ENCODE data around the gene AFAP1L2.

The AFAP1L2 gene

DNA sequence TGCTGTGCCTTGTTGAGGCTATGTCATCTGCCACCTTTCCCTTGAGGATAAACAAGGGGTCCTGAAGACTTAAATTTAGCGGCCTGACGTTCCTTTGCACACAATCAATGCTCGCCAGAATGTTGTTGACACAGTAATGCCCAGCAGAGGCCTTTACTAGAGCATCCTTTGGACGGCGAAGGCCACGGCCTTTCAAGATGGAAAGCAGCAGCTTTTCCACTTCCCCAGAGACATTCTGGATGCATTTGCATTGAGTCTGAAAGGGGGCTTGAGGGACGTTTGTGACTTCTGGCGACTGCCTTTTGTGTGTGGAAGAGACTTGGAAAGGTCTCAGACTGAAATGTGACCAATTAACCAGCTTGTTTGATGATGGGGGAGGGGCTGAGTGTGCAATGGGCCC, 112.8 kb downstream of the AFAP1L2 start:
- WGBS (ENCODE audit: insufficient coverage, insufficient read length): no CpG with 5 or more reads among the region's 8 CpGs
- no peak for DNase-seq (ENCODE audit: low read depth, low spot score)
- Histone ChIP-seq H3K4me1 (ENCODE audit: control insufficient read depth, insufficient read depth, low read length) (no peaks in the 10 kb centered on the region), H3K27ac (ENCODE audit: low read length) (no peak overlapping the region), H3K36me3 (ENCODE audit: control insufficient read depth, insufficient read depth, low read length) (no peaks in the 10 kb centered on the region; the same call in 1 of the 2 replicates), H3K27me3 (ENCODE audit: control insufficient read depth, insufficient read depth, low read length) (no peaks in the 10 kb centered on the region), H3K9me3 (ENCODE audit: control insufficient read depth, insufficient read depth, low read length) (no peaks in the 10 kb centered on the region; the same call in 1 of the 2 replicates), H3K4me3 (ENCODE audit: low read length) (no peak overlapping the region)

GRCh38 chr10:114291076-114291475, 113.2 kb downstream of the AFAP1L2 start:
- Histone ChIP-seq H3K9me3 (ENCODE audit: control insufficient read depth, insufficient read depth, low read length) (no peaks in the 10 kb centered on the region; the same call in 1 of the 2 replicates), H3K27me3 (ENCODE audit: control insufficient read depth, insufficient read depth, low read length) (no peaks in the 10 kb centered on the region), H3K36me3 (ENCODE audit: control insufficient read depth, insufficient read depth, low read length) (no peaks in the 10 kb centered on the region; the same call in 1 of the 2 replicates), H3K27ac (ENCODE audit: low read length) (no peak overlapping the region), H3K4me3 (ENCODE audit: low read length) (no peak overlapping the region), H3K4me1 (ENCODE audit: control insufficient read depth, insufficient read depth, low read length) (no peaks in the 10 kb centered on the region)
- no peak for DNase-seq (ENCODE audit: low read depth, low spot score)
- WGBS (ENCODE audit: insufficient coverage, insufficient read length): no CpG with 5 or more reads among the region's 7 CpGs

GRCh38 chr10:114290038-114290437, 114.3 kb downstream of the AFAP1L2 start:
- Histone ChIP-seq H3K9me3 (ENCODE audit: control insufficient read depth, insufficient read depth, low read length) (no peaks in the 10 kb centered on the region; the same call in 1 of the 2 replicates), H3K36me3 (ENCODE audit: control insufficient read depth, insufficient read depth, low read length) (no peaks in the 10 kb centered on the region; the same call in 1 of the 2 replicates), H3K4me3 (ENCODE audit: low read length) (no peak overlapping the region), H3K27ac (ENCODE audit: low read length) (no peak overlapping the region), H3K4me1 (ENCODE audit: control insufficient read depth, insufficient read depth, low read length) (no peaks in the 10 kb centered on the region), H3K27me3 (ENCODE audit: control insufficient read depth, insufficient read depth, low read length) (no peaks in the 10 kb centered on the region)
- no peak for DNase-seq (ENCODE audit: low read depth, low spot score)
- no CpG with 5 or more reads among the region's 10 CpGs for WGBS (ENCODE audit: insufficient coverage, insufficient read length)

GRCh38 chr10:114289096-114289436, 115.2 kb downstream of the AFAP1L2 start:
- H3K4me3 ChIP-seq (ENCODE audit: low read length): no peak overlapping the region
- H3K9me3 ChIP-seq (ENCODE audit: control insufficient read depth, insufficient read depth, low read length): no peaks in the 10 kb centered on the region; the same call in 1 of the 2 replicates
- WGBS (ENCODE audit: insufficient coverage, insufficient read length): no CpG with 5 or more reads among the region's 16 CpGs
- no peaks in the 10 kb centered on the region for H3K27me3 ChIP-seq (ENCODE audit: control insufficient read depth, insufficient read depth, low read length)
- no peaks in the 10 kb centered on the region; the same call in 1 of the 2 replicates for H3K36me3 ChIP-seq (ENCODE audit: control insufficient read depth, insufficient read depth, low read length)
- no peak for DNase-seq (ENCODE audit: low read depth, low spot score)
- H3K4me1 ChIP-seq (ENCODE audit: control insufficient read depth, insufficient read depth, low read length): no peaks in the 10 kb centered on the region
- H3K27ac ChIP-seq (ENCODE audit: low read length): no peak overlapping the region

DNA sequence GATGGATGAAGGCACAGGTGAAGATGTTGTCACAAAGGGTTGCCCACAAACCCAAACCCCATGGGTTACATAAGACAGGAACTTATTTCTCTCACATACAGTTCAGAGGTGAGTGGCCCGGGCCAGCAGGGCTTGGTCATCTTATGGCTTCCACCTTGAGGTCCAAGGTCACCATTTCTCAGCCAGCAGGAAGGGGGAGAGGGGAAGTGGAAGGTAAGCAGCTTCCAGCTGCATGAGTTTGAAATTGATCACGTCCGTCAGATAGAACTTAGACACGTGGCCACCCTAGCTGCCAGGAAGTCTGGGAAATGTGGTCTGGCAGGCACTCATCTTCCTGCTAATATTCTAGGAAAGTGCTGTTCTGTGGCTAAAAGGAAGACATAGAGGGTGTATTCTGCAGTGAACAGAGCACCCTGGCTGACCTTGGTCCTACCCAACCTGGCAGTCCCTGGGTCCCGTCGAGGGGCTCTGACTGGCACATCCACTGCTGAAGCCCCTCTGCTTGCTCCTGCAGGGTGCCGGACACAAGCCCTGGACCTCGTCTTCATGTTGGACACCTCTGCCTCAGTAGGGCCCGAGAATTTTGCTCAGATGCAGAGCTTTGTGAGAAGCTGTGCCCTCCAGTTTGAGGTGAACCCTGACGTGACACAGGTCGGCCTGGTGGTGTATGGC, 115.7 kb downstream of the AFAP1L2 start:
- Histone ChIP-seq H3K27me3 (ENCODE audit: control insufficient read depth, insufficient read depth, low read length) (no peaks in the 10 kb centered on the region), H3K4me1 (ENCODE audit: control insufficient read depth, insufficient read depth, low read length) (no peaks in the 10 kb centered on the region), H3K27ac (ENCODE audit: low read length) (no peak overlapping the region), H3K36me3 (ENCODE audit: control insufficient read depth, insufficient read depth, low read length) (no peaks in the 10 kb centered on the region; the same call in 1 of the 2 replicates), H3K4me3 (ENCODE audit: low read length) (no peak overlapping the region), H3K9me3 (ENCODE audit: control insufficient read depth, insufficient read depth, low read length) (no peaks in the 10 kb centered on the region; the same call in 1 of the 2 replicates)
- no CpG with 5 or more reads among the region's 11 CpGs for WGBS (ENCODE audit: insufficient coverage, insufficient read length)
- DNase-seq (ENCODE audit: low read depth, low spot score): no peak

- no CpG with 5 or more reads among the region's 8 CpGs for WGBS (ENCODE audit: insufficient coverage, insufficient read length)
- no peaks in the 10 kb centered on the region; the same call in 1 of the 2 replicates for H3K9me3 ChIP-seq (ENCODE audit: control insufficient read depth, insufficient read depth, low read length)
- no peaks in the 10 kb centered on the region for H3K4me1 ChIP-seq (ENCODE audit: control insufficient read depth, insufficient read depth, low read length)
- H3K27ac ChIP-seq (ENCODE audit: low read length): no peak overlapping the region
- H3K27me3 ChIP-seq (ENCODE audit: control insufficient read depth, insufficient read depth, low read length): no peaks in the 10 kb centered on the region
- no peaks in the 10 kb centered on the region; the same call in 1 of the 2 replicates for H3K36me3 ChIP-seq (ENCODE audit: control insufficient read depth, insufficient read depth, low read length)
- no peak overlapping the region for H3K4me3 ChIP-seq (ENCODE audit: low read length)
- no peak for DNase-seq (ENCODE audit: low read depth, low spot score)
These were observed 117.4 kb downstream of the AFAP1L2 start for GRCh38 chr10:114286921-114287320.

DNA sequence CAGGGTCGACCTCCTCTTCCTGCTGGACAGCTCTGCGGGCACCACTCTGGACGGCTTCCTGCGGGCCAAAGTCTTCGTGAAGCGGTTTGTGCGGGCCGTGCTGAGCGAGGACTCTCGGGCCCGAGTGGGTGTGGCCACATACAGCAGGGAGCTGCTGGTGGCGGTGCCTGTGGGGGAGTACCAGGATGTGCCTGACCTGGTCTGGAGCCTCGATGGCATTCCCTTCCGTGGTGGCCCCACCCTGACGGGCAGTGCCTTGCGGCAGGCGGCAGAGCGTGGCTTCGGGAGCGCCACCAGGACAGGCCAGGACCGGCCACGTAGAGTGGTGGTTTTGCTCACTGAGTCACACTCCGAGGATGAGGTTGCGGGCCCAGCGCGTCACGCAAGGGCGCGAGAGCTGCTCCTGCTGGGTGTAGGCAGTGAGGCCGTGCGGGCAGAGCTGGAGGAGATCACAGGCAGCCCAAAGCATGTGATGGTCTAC, 118.3 kb downstream of the AFAP1L2 start:
- no peaks in the 10 kb centered on the region; the same call in 1 of the 2 replicates for H3K36me3 ChIP-seq (ENCODE audit: control insufficient read depth, insufficient read depth, low read length)
- WGBS (ENCODE audit: insufficient coverage, insufficient read length): no CpG with 5 or more reads among the region's 31 CpGs
- DNase-seq (ENCODE audit: low read depth, low spot score): no peak
- no peaks in the 10 kb centered on the region; the same call in 1 of the 2 replicates for H3K9me3 ChIP-seq (ENCODE audit: control insufficient read depth, insufficient read depth, low read length)
- H3K27ac ChIP-seq (ENCODE audit: low read length): no peak overlapping the region
- no peak overlapping the region for H3K4me3 ChIP-seq (ENCODE audit: low read length)
- H3K27me3 ChIP-seq (ENCODE audit: control insufficient read depth, insufficient read depth, low read length): no peaks in the 10 kb centered on the region
- no peaks in the 10 kb centered on the region for H3K4me1 ChIP-seq (ENCODE audit: control insufficient read depth, insufficient read depth, low read length)

GRCh38 chr10:114284346-114285071, 119.8 kb downstream of the AFAP1L2 start:
- H3K27me3 ChIP-seq (ENCODE audit: control insufficient read depth, insufficient read depth, low read length): no peaks in the 10 kb centered on the region
- WGBS (ENCODE audit: insufficient coverage, insufficient read length): no CpG with 5 or more reads among the region's 13 CpGs
- no peak for DNase-seq (ENCODE audit: low read depth, low spot score)
- H3K36me3 ChIP-seq (ENCODE audit: control insufficient read depth, insufficient read depth, low read length): no peaks in the 10 kb centered on the region; the same call in 1 of the 2 replicates
- no peak overlapping the region for H3K27ac ChIP-seq (ENCODE audit: low read length)
- no peaks in the 10 kb centered on the region; the same call in 1 of the 2 replicates for H3K9me3 ChIP-seq (ENCODE audit: control insufficient read depth, insufficient read depth, low read length)
- H3K4me1 ChIP-seq (ENCODE audit: control insufficient read depth, insufficient read depth, low read length): no peaks in the 10 kb centered on the region
- no peak overlapping the region for H3K4me3 ChIP-seq (ENCODE audit: low read length)

- no peaks in the 10 kb centered on the region; the same call in 1 of the 2 replicates for H3K36me3 ChIP-seq (ENCODE audit: control insufficient read depth, insufficient read depth, low read length)
- no peaks in the 10 kb centered on the region; the same call in 1 of the 2 replicates for H3K9me3 ChIP-seq (ENCODE audit: control insufficient read depth, insufficient read depth, low read length)
- no peak overlapping the region for H3K27ac ChIP-seq (ENCODE audit: low read length)
- DNase-seq (ENCODE audit: low read depth, low spot score): no peak
- H3K27me3 ChIP-seq (ENCODE audit: control insufficient read depth, insufficient read depth, low read length): no peaks in the 10 kb centered on the region
- WGBS (ENCODE audit: insufficient coverage, insufficient read length): no CpG with 5 or more reads among the region's 6 CpGs
- H3K4me3 ChIP-seq (ENCODE audit: low read length): no peak overlapping the region
- no peaks in the 10 kb centered on the region for H3K4me1 ChIP-seq (ENCODE audit: control insufficient read depth, insufficient read depth, low read length)
These were observed 120.6 kb downstream of the AFAP1L2 start for GRCh38 chr10:114283535-114284234.

- Histone ChIP-seq H3K4me3 (ENCODE audit: low read length) (no peak overlapping the region), H3K4me1 (ENCODE audit: control insufficient read depth, insufficient read depth, low read length) (no peaks in the 10 kb centered on the region), H3K36me3 (ENCODE audit: control insufficient read depth, insufficient read depth, low read length) (no peaks in the 10 kb centered on the region), H3K9me3 (ENCODE audit: control insufficient read depth, insufficient read depth, low read length) (no peaks in the 10 kb centered on the region), H3K27ac (ENCODE audit: low read length) (no peak overlapping the region), H3K27me3 (ENCODE audit: control insufficient read depth, insufficient read depth, low read length) (no peaks in the 10 kb centered on the region)
- WGBS (ENCODE audit: insufficient coverage, insufficient read length): no CpG with 5 or more reads among the region's 10 CpGs
- no peak for DNase-seq (ENCODE audit: low read depth, low spot score)
These were observed 121.2 kb downstream of the AFAP1L2 start for GRCh38 chr10:114283091-114283490.

Measured in iPS DF 6.9 (cell line).